ENCODE data around the gene ZBTB20. TPM values are rescaled to one million over a fixed set of nuclear protein-coding genes. Genes with fewer than 3 reads are reported as not detected.

ZBTB20 gene
- total RNA-seq, 3 donors from 2014 or later, result 62.9 to 150 (median 109) TPM

- Histone ChIP-seq H3K4me1 (peaks cover 0 to 4% of the 10 kb centered on the region in 2 donors), H3K27me3 (no peaks in the 10 kb centered on the region), H3K4me3 (peak overlapping the region in 1 of 3 donors; percentile 46), H3K9me3 (no peaks in the 10 kb centered on the region), H3K36me3 (no peaks in the 10 kb centered on the region), H3K27ac (peak overlapping the region; percentile 88 to 93)
- TF ChIP-seq POLR2AphosphoS5 (IDR thresholded peaks at IDR 0.05), result no peak
- TF ChIP-seq POLR2A (IDR thresholded peaks at IDR 0.05), result no peak
- TF ChIP-seq CTCF (IDR thresholded peaks at IDR 0.05), result no peak
- DNase-seq (ENCODE audit: low spot score in 2 of 2), result no peak
- intact Hi-C loops (cut with DNase I; ENCODE audit: low total_unique reads), result no loop called here
Measured at GRCh38 chr3:114401346-114401745, 745.7 kb downstream of the ZBTB20 start.

GRCh38 chr3:114400371-114400770 is 746.7 kb downstream of the ZBTB20 start:
- intact Hi-C loops (cut with DNase I; ENCODE audit: low total_unique reads), result no loop called here
- Histone ChIP-seq H3K4me1 (peaks cover 0 to 4% of the 10 kb centered on the region in 2 donors), H3K4me3 (peak overlapping the region in 2 of 3 donors; percentile 33 to 46)

GRCh38 chr3:114394551-114394950 is 752.5 kb downstream of the ZBTB20 start:
- H3K9me3 ChIP-seq, result no peaks in the 10 kb centered on the region
- no peak for DNase-seq (ENCODE audit: low spot score in 2 of 2)
- no peaks in the 10 kb centered on the region for H3K27me3 ChIP-seq
- H3K4me3 ChIP-seq, result no peak overlapping the region
- no peak for TF ChIP-seq POLR2AphosphoS5 (IDR thresholded peaks at IDR 0.05)
- TF ChIP-seq CTCF (IDR thresholded peaks at IDR 0.05), result no peak
- TF ChIP-seq POLR2A (IDR thresholded peaks at IDR 0.05), result no peak
- intact Hi-C loops (cut with DNase I; ENCODE audit: low total_unique reads), result no loop called here
- H3K36me3 ChIP-seq, result no peaks in the 10 kb centered on the region
- no peaks in the 10 kb centered on the region for H3K4me1 ChIP-seq
- H3K27ac ChIP-seq, result peak overlapping the region in 1 of 2 donors; percentile 4

More at GRCh38 chr3:114400371-114400770, 746.7 kb downstream of the ZBTB20 start:
- no peak for DNase-seq (ENCODE audit: low spot score in 2 of 2)
- TF ChIP-seq CTCF (IDR thresholded peaks at IDR 0.05) (no peak), POLR2A (IDR thresholded peaks at IDR 0.05) (no peak), POLR2AphosphoS5 (IDR thresholded peaks at IDR 0.05) (no peak)
- Histone ChIP-seq H3K27ac (peak overlapping the region; percentile 88 to 93), H3K27me3 (no peaks in the 10 kb centered on the region), H3K9me3 (no peaks in the 10 kb centered on the region), H3K36me3 (no peaks in the 10 kb centered on the region)

GRCh38 chr3:114393367-114394072 is 753.6 kb downstream of the ZBTB20 start:
- no peaks in the 10 kb centered on the region for H3K27me3 ChIP-seq
- H3K4me3 ChIP-seq, result no peak overlapping the region
- TF ChIP-seq POLR2A (IDR thresholded peaks at IDR 0.05) (no peak), POLR2AphosphoS5 (IDR thresholded peaks at IDR 0.05) (no peak), CTCF (IDR thresholded peaks at IDR 0.05) (no peak)
- peak overlapping the region in 1 of 2 donors; percentile 1 for H3K27ac ChIP-seq
- no peaks in the 10 kb centered on the region for H3K36me3 ChIP-seq
- H3K4me1 ChIP-seq, result no peaks in the 10 kb centered on the region
- DNase-seq (ENCODE audit: low spot score in 2 of 2), result peak in 1 of 2 donors; percentile 48
- intact Hi-C loops (cut with DNase I; ENCODE audit: low total_unique reads), result no loop called here
- H3K9me3 ChIP-seq, result no peaks in the 10 kb centered on the region

GRCh38 chr3:114392831-114393230 is 754.3 kb downstream of the ZBTB20 start:
- Histone ChIP-seq H3K27me3 (no peaks in the 10 kb centered on the region), H3K9me3 (no peaks in the 10 kb centered on the region), H3K4me3 (no peak overlapping the region), H3K27ac (peak overlapping the region; percentile 27 to 38), H3K4me1 (no peaks in the 10 kb centered on the region), H3K36me3 (no peaks in the 10 kb centered on the region)
- intact Hi-C loops (cut with DNase I; ENCODE audit: low total_unique reads), result no loop called here
- TF ChIP-seq CTCF (IDR thresholded peaks at IDR 0.05) (no peak), POLR2A (IDR thresholded peaks at IDR 0.05) (no peak), POLR2AphosphoS5 (IDR thresholded peaks at IDR 0.05) (no peak)
- no peak for DNase-seq (ENCODE audit: low spot score in 2 of 2)
